Esophagus squamous epithelium (tissue), 4 donors: ENCODE results near the gene AOPEP.

ENCODE experiments used
- CTCF ChIP-seq, 6 experiments: fragments of 450-650 bp in 4 of 6; fragments of 200-600 bp in 2 of 6; sonication (generic) in 2 of 6; IDR thresholded peaks; one replicate each; pipeline ENCODE4 v1.5.1; 2016 to 2019; ENCODE audit warnings: antibody characterized with exemption in 6 of 6, mild to moderate bottlenecking in 4 of 6, moderate library complexity in 4 of 6
- POLR2A ChIP-seq, 4 donors: fragments of 450-650 bp; IDR thresholded peaks; one replicate each; pipeline ENCODE4 v1.6.1; 2017; ENCODE audit warnings: antibody characterized with exemption in 4 of 4, mild to moderate bottlenecking in 4 of 4, moderate library complexity in 3 of 4

DNA sequence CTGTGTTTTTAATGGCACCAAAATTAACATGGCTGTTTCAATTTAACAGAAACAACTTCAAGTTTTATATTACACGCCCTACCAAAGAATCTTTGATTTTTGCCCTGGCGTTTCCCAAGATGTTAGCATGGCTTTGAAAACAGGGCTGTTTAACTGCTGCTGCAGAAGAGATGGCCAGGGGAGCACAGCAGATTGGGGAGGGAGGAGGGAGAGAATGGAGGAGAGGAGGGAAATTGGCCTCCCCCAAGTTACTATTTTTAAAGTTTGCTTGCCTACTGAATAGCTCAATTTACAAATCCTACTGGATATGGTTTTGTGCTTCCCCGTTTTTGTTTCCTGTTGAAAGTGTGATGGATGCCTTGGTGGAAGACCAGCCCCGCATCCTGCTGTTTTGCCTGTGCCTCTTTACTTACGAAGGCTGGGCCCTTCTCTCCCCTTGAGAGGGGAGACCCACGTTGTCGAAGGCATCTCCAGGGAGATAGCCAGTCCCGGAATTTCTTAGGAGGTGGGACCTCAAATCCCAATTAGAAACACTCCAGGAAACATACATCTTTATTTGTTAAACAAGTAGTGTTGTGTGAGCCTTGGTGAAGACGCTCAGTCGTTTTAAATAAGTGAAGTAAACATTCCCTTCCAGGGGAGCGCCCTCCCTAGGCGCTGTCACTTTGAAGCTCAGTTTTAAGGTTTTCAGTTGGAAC lies 98.6 kb downstream of the AOPEP start:
- TF ChIP-seq POLR2A (IDR thresholded peaks at IDR 0.05) (no peak), CTCF (IDR thresholded peaks at IDR 0.05) (no peak)
